ENCODE measurements around the gene MAGI1.

- no peak for TF ChIP-seq TARDBP (IDR thresholded peaks at IDR 0.05)
- no peak; the same call in 1 of the 2 replicates for TF ChIP-seq LEF1 (IDR thresholded peaks at IDR 0.05; ENCODE audit: borderline replicate concordance)
- TF ChIP-seq NFRKB (IDR thresholded peaks at IDR 0.05) = no peak
These were observed 405.6 kb downstream of the MAGI1 start for GRCh38 chr3:65633018-65633638.

All from HEK293T (cell line).